Endothelial cell (in vitro differentiated cells): ENCODE results near the gene ATXN7L3. TPM values are rescaled to one million over a fixed set of nuclear protein-coding genes. Genes with fewer than 3 reads are reported as not detected.

ENCODE experiments used
- DNase-seq: peaks from one replicate; pipeline ENCODE4 v3.0.0; 2021; ENCODE audit warnings: low spot score
- H3K27ac Mint-ChIP-seq: one replicate; pipeline ENCODE4 v1.8.0; 2021; ENCODE audit warnings: mixed read lengths, inconsistent platforms; ENCODE audit not compliant: unreplicated experiment
- H3K27me3 Mint-ChIP-seq: one replicate; pipeline ENCODE4 v1.8.0; 2021; ENCODE audit warnings: mild to moderate bottlenecking, moderate library complexity, mixed read lengths, inconsistent platforms; ENCODE audit not compliant: unreplicated experiment
- H3K36me3 Mint-ChIP-seq: one replicate; pipeline ENCODE4 v1.8.0; 2021; ENCODE audit warnings: mild to moderate bottlenecking, low read depth, mixed read lengths, inconsistent platforms; ENCODE audit not compliant: unreplicated experiment
- H3K4me1 Mint-ChIP-seq: one replicate; pipeline ENCODE4 v1.8.0; 2021; ENCODE audit warnings: mild to moderate bottlenecking, mixed read lengths, inconsistent platforms; ENCODE audit not compliant: unreplicated experiment
- H3K4me3 Mint-ChIP-seq: one replicate; pipeline ENCODE4 v1.8.0; 2021; ENCODE audit warnings: mild to moderate bottlenecking, mixed read lengths, inconsistent platforms; ENCODE audit not compliant: unreplicated experiment
- H3K9me3 Mint-ChIP-seq: one replicate; pipeline ENCODE4 v1.8.0; 2021; ENCODE audit warnings: mixed read lengths, inconsistent platforms; ENCODE audit not compliant: unreplicated experiment
- total RNA-seq: library from RNA; stranded (reverse); fragmentation: NEBNext Ultra II Directional; extraction: Animal tissue kit (Norgen Biotek cat#: 25700); gene quantifications from one replicate; pipeline ENCODE4 v1.2.1, GENCODE V29; 2021; ENCODE audit not compliant: unreplicated experiment
- TF ChIP-seq, protein P1 (sequence below): fragments of 200-600 bp; sonication (generic); IDR thresholded peaks from one replicate; pipeline ENCODE4 v1.5.0; 2021; ENCODE audit warnings: antibody characterized with exemption; ENCODE audit not compliant: unreplicated experiment

ATXN7L3 gene
- total RNA-seq, 1 donor from 2014 or later = 152 TPM

DNA sequence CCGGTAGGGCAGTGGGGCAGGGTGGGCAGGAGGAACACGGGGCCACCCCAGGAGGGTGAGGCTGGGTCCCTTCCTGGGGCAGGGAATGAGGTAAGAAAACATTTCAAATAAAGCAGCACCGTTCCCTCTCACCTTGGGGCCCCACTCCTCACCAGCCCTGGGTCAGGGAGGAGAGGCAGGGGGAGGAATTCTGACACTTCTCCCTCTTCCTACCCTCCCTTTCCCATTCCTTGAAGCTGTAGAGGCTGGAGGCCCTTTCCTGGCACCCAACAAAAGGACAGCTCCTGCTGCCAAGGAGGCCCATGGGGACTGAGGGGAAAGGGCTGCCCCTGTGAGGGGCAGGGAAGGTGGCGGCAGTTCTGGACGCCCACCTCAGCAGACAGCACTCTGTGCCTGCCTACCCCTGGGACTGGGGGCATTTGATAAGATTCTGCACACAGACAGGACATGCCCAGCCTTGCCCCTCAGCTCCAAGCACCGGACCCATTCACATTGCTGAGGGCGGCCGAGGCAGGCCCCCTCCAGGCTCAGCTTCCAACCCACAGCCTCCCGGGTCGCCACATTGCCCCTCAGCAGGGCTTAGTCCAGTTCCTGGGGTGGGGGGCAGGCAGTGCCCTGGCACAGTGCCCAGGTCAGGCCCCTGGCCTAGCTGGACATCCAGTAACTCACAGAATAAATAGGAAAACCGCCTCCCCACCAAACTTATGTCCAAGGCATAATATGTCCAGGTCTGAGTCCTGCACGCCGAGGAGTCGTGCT is 6.2 kb downstream of the ATXN7L3 start:
- TF ChIP-seq, protein P1, sequence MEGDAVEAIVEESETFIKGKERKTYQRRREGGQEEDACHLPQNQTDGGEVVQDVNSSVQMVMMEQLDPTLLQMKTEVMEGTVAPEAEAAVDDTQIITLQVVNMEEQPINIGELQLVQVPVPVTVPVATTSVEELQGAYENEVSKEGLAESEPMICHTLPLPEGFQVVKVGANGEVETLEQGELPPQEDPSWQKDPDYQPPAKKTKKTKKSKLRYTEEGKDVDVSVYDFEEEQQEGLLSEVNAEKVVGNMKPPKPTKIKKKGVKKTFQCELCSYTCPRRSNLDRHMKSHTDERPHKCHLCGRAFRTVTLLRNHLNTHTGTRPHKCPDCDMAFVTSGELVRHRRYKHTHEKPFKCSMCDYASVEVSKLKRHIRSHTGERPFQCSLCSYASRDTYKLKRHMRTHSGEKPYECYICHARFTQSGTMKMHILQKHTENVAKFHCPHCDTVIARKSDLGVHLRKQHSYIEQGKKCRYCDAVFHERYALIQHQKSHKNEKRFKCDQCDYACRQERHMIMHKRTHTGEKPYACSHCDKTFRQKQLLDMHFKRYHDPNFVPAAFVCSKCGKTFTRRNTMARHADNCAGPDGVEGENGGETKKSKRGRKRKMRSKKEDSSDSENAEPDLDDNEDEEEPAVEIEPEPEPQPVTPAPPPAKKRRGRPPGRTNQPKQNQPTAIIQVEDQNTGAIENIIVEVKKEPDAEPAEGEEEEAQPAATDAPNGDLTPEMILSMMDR = no peak
- Mint-ChIP-seq H3K27me3 (peaks cover 11% of the 10 kb centered on the region), H3K27ac (no peak overlapping the region), H3K36me3 (peaks cover 35% of the 10 kb centered on the region), H3K4me3 (no peak overlapping the region), H3K4me1 (peaks cover 27% of the 10 kb centered on the region), H3K9me3 (no peaks in the 10 kb centered on the region)
- no peak for DNase-seq

DNA sequence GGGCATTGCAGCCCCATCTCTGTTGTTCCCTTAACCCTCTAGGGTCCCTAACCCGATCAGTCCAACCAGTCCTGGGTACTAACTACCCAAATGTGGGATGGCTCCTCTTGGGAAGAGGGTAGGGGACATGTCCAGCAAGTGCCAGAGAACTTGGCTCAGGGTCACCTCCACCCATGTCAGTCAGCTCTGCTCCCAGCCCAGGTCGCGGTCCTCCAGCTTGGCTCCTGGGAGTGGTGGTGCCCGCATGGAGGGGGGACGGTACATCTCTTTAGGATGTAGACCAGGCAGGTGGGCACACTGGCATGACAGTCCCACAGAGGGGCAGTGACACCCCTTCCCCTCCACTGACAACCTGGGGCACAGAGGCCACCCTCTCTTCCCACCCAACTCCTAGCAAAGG is 6.9 kb downstream of the ATXN7L3 start:
- Mint-ChIP-seq H3K36me3 (peaks cover 33% of the 10 kb centered on the region), H3K27me3 (peaks cover 11% of the 10 kb centered on the region), H3K4me1 (peaks cover 29% of the 10 kb centered on the region), H3K27ac (no peak overlapping the region), H3K4me3 (no peak overlapping the region), H3K9me3 (no peaks in the 10 kb centered on the region)
- DNase-seq = no peak
- TF ChIP-seq, protein P1 = no peak

DNA sequence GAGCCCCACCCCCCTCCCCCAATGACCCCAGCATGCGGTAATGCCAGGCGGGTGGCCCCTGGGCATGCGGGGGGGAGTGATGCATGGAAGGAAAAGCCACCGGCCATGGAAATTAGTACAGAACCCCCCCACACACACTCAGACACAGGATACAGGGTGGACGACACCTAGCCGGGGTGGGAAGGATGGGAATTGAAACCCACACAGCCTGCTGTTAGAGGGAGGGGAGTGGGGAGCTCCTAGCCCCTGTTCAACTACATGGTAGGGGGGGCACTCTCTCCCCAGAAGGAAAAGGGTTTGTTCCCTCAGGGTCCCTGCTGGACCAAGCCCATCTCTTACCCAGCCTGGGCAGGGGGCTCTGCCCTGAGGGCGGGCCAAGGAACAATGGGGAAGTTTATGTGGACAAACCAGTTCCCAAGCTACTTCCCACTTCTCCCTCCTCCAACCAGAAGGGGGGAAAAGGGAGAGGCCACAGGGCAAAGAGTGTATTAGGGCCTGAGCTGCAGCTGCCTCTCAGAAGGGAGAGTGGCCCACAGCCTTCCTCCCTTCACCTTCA is 7.7 kb downstream of the ATXN7L3 start:
- Mint-ChIP-seq H3K4me3 (no peak overlapping the region), H3K27ac (no peak overlapping the region)
- no peak for DNase-seq

DNA sequence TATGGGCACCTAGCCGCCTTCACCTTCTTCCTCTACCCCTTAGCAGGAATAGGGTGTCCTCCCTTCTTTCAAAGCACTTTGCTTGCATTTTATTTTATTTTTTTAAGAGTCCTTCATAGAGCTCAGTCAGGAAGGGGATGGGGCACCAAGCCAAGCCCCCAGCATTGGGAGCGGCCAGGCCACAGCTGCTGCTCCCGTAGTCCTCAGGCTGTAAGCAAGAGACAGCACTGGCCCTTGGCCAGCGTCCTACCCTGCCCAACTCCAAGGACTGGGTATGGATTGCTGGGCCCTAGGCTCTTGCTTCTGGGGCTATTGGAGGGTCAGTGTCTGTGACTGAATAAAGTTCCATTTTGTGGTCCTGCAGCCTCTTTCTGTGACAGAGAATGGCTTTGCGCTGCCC is 8.3 kb downstream of the ATXN7L3 start:
- TF ChIP-seq, protein P1 = no peak
- Mint-ChIP-seq H3K4me3 (peak overlapping the region; percentile 65), H3K36me3 (peaks cover 26% of the 10 kb centered on the region)

More for the DNA sequence above, 7.7 kb downstream of the ATXN7L3 start:
- TF ChIP-seq, protein P1 = no peak
- H3K9me3 Mint-ChIP-seq = no peaks in the 10 kb centered on the region
- peaks cover 22% of the 10 kb centered on the region for H3K4me1 Mint-ChIP-seq
- peaks cover 8% of the 10 kb centered on the region for H3K27me3 Mint-ChIP-seq
- H3K36me3 Mint-ChIP-seq = peaks cover 29% of the 10 kb centered on the region

DNA sequence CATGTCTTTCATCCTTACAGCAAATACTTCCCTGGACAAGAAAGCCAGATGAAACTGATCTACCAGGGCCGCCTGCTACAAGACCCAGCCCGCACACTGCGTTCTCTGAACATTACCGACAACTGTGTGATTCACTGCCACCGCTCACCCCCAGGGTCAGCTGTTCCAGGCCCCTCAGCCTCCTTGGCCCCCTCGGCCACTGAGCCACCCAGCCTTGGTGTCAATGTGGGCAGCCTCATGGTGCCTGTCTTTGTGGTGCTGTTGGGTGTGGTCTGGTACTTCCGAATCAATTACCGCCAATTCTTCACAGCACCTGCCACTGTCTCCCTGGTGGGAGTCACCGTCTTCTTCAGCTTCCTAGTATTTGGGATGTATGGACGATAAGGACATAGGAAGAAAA is 9.2 kb downstream of the ATXN7L3 start:
- Mint-ChIP-seq H3K36me3 (peaks cover 17% of the 10 kb centered on the region), H3K27me3 (peaks cover 9% of the 10 kb centered on the region), H3K4me3 (peak overlapping the region; percentile 77), H3K27ac (peak overlapping the region; percentile 59), H3K4me1 (peaks cover 20% of the 10 kb centered on the region), H3K9me3 (no peaks in the 10 kb centered on the region)
- TF ChIP-seq, protein P1 = no peak
- no peak for DNase-seq

More for the DNA sequence above, 8.3 kb downstream of the ATXN7L3 start:
- Mint-ChIP-seq H3K9me3 (no peaks in the 10 kb centered on the region), H3K4me1 (peaks cover 23% of the 10 kb centered on the region), H3K27me3 (peaks cover 9% of the 10 kb centered on the region), H3K27ac (peak overlapping the region; percentile 36)
- DNase-seq = no peak
